Measurements from ENCODE around the gene NRXN2.

The NRXN2 gene

GRCh38 chr11:64723117-64723906, at the start of gene NRXN2:
NRXN2 (minus strand) TSS chr11:64723197; CDS start chr11:64713699, 9,498 bp downstream.
- DNase-seq = peak; percentile 91

- DNase-seq = no peak
These were observed 49.5 kb upstream of the NRXN2 start for GRCh38 chr11:64772303-64773018.

DNA sequence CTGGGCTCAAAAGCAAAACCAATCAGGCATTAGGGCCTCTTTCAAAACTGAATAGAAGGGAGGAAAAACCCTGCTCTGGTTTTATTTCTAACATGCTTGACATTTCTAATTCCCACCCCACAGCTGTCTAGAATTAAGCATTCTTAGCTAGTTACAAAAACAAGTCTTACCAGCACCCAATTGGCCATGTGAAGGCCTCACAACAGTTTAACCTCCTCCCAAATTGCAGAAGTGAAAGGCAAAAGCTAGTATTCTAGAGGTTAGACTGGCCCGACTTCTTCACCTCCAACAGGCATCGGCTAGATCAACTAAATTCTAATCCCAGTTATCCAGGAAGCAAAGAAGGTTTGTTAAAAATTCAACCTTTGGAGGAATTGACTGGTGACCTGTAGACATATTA, 48.9 kb upstream of the NRXN2 start:
- DNase-seq = no peak

DNA sequence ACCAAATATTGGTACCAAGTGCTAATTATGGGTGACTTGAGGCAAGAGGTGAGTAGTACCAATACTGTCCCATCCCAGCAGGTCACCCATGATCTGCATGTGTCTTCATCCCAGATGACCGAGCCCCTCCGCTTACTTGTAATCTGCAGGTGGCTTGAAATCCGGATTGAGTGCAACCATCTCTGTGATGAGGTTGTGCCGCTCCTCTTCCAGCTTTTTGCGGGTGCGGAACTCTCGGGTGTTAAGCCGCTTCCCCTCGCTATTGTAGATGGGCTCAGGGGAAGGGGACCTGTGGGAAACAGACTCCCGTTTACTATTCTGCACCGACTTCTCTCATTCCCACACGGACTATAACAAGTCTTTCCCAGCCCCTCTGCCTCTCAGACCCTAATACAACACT, 47.1 kb upstream of the NRXN2 start:
- no peak for DNase-seq

- DNase-seq = no peak
These were observed 46.3 kb upstream of the NRXN2 start for GRCh38 chr11:64769283-64769682.

DNA sequence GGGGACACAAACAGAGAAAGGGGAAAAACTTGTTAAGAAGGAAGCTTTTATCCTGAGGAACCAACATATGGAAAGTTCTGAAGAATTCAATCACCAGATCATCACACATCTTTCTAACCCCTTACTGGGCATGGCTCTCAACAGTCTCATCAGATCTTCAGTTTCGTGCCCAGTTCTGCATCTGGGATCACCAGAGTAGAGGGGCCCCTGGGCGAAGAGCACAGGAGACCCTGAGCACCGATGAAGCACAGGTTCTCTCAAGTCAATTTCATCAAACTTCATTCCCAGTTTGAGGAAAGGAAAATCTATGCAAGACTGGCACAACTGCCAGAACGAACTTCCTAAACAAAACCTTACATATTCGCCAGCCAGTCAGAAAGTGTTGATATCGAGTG, 45.3 kb upstream of the NRXN2 start:
- no peak for DNase-seq

GRCh38 chr11:64767344-64768299, 44.6 kb upstream of the NRXN2 start:
- peak; percentile 79 for DNase-seq

- DNase-seq = no peak
These were observed 43.9 kb upstream of the NRXN2 start for GRCh38 chr11:64766881-64767280.

DNA sequence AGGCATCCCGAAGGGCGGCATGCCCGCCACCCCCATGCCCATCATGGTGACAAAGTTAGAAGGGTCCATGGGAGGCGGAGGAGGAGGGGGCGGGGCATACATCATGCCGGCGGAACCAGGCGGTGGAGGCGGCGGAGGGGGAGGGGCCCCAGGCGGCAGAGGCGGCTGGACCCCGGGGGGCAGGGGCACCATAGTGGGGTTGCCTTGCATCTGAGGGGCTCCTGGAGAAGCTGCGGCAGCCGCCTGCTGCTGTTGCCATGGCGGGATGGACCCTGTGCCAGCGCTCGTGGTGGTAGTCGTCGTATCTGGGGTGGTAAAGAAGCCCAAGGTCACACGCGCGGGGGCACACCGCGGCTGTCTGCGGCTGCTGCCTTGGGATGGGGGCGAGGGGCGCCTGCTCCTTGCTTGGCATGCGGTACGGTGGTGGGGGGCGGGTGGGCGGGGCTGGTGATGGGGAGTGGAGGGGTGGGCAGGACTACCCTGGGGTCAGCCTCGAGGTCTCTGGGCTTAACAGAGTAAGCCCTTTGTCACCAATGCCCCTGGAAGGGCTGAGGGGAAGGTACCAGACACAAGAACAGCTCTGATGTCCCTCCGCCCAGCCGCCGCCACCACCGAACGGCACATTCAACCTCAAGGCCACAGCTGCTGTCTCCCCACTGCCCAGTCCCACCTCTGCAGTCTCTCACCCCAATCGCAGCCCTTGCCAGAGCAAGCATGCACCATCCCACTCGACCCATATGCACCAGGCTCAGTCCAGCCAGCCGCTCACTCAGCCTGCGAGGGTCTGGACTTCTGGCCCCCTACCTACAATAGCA, 43.1 kb upstream of the NRXN2 start:
- DNase-seq = no peak

DNA sequence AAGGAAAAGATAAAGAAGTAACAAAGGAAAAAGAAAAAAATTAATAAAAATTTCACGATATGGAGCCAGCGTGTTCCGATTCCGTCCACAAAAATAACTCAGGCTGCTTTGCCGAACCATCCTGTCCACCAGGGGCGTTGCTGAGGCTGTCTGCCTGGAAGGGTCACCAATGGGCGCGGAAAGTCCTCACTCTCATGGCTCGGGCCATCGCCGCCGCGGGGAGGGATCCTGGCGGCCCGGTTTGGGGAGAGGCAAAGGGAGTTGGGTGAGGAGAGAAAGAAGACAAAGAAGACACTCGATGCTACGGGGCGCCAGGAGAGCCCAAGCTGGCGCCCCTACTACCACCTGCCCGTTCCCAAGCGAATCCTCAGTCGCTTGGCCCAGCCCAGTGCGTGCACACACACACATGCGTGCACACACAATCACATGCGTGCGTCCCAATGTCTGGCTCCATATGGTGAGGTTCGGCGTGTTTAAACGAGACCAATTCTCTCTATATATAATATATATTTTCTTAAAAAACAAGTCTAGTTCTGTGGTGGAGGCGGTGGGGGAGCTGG, 42.4 kb upstream of the NRXN2 start:
- DNase-seq = no peak

DNA sequence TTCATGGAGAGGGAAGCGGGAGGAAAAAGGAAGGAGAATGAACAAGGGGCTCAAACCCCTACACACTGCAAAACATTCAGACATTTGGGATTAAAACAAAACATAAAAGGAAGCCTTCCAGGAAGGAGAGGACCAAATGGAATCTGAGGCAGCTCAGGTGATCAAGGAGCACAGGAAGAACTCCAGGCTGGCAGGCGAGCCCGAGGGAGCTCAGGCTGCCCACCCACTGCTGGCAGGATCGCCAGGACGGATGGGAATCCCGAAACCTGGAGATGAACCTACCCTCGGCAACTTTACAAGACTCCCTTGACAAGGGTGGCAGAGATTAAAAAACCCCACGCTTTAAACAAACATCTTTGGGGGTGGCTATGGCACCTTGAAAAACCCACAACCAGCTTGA, 41.8 kb upstream of the NRXN2 start:
- no peak for DNase-seq

GRCh38 chr11:64764040-64764611, 41.1 kb upstream of the NRXN2 start:
- no peak for DNase-seq

- DNase-seq = no peak
These were observed 40.6 kb upstream of the NRXN2 start for GRCh38 chr11:64763526-64764039.

GRCh38 chr11:64762674-64763525, 39.9 kb upstream of the NRXN2 start:
- DNase-seq = no peak

- DNase-seq = no peak
These were observed 39.3 kb upstream of the NRXN2 start for GRCh38 chr11:64762277-64762673.

DNA sequence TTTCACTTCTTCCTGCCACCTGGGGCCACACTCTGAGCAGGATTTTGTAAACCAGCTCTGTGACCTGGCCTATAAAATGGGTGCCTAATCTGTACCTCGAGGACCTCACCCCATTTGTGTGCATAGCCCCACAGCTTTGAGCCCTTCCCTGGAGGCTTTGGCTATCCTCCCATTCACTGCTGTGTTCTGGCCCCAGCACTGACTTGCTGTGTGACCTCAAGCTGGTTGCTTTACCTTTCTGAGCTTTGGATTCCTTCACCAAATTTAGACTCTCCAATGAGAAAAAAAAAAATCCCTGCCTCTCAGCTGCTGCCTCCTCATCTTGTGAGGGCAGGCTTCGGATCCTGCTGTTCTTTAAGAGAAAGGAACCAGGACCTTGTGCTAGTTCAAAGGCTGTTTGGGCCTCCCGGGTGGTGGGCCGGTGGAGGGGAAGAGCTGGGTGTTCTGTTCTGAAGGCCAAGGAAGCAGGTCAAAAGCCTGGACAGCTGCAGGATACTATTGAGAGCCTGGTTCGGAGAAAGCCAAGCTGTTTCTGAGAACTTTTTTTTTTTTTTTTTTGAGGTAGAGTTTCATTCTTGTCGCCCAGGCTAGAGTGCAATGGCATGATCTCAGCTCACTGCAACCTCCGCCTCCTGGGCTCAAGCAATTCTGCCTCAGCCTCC, 37.9 kb upstream of the NRXN2 start:
- DNase-seq = no peak

DNA sequence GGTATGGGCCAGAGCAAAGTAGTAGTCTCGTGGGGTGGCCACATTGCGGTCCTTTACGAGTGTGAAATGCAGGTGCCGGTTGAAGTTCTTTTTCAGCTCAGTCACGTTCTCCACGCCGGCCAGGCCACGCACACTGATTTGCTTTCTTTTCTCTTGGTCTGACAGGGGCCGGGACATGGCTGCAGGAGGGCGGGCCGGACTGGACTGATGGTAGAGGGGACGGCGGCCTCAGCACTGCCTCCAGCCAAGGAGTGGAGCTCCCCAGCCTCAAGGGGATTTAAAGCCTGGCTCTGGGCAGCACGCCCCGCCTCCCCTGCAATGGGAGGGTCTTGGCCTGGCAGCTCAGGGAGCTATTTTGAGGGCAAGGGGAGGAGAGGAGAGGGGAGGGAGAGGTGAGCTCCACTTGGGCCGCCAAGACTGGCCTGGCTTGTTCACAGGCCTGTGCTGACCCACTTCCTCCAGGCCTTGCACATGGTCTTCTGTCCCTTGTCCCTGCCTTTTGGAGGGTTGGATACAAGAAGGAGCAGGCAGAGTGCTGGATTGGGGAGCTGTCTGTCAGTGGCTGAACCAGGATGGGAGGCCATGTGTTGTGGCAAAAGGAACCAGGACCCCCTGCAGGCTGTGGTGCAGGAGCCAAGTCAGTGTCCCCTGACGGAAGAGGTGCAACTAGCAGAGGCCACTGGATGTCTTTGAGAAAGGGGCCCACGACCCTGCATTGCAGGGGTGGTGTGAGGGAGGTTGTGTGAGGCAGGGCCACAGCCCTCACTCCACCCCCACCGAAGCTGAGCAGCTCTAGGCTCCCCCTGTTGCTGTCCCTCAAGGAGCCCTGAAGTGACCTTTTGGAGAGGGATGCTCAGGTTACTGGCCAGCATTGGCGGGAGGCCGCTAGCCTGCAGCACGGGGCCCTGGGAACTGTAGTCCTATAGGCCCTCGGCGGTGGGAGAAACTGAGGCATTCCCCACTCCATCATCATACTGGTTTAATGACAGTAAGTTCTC, 37.0 kb upstream of the NRXN2 start, which contains the start of gene PYGM:
TSS of gene PYGM (minus strand) at position 253 of the 998 bp plus-strand sequence. CDS start at position 177, 76 bp downstream.
- no peak for DNase-seq

DNA sequence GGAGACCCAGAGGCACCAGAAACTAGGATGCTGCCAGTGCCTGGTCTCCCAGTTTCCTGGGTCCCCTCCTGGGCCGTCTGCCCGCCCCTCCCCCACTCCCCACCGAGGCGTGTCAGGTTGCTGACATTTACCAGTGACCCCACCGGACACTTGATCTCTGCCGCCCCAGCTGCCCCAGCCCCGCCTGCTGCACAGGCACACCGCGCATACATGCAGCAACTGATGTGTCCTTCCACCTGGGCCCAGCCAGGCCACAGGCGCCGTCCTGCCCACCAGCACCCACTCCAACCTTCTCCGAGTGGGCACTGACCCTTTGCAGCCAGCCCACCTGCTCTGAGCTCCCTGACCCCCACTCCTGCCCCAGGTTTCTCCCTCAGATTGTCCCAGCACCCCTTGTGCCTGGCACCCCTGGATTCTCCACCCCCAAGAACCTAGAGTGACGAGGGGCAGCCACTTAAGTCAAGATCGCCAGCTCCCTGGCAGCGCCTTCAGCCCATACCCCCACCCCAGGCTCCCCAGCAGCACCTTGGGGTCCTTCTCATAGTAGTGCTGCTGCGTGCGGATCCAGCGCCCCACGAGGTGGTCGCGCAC, 36.2 kb upstream of the NRXN2 start:
- no peak for DNase-seq
